ENCODE data around the gene TMEM108.

- TF ChIP-seq CTCF (IDR thresholded peaks at IDR 0.05) (no peak), ZFX (IDR thresholded peaks at IDR 0.05; ENCODE audit: borderline replicate concordance) (no peak)
These were observed 124.1 kb downstream of the TMEM108 start for GRCh38 chr3:133162265-133162664.

All from 22Rv1 (cell line).